ENCODE results near the gene RBM34.
"Not testable (repeated sequence)": the region's sequence is repeated elsewhere in the genome, so short reads cannot be mapped to it uniquely, and the experiment has no call there.

Gene RBM34

GRCh38 chr1:235160957-235161684, at the start of gene RBM34:
TSS of gene RBM34 (minus strand) at chr1:235161250. CDS start at chr1:235161226, 24 bp downstream.
- peaks cover 16% of the 10 kb centered on the region for H3K4me1 ChIP-seq (ENCODE audit: control insufficient read depth, insufficient read depth, low read length)
- H3K9ac ChIP-seq (ENCODE audit: low read length): peak within 1 kb of the TSS; percentile 94

GRCh38 chr1:235207209-235207565, 46.1 kb upstream of the RBM34 start:
- no peaks in the 10 kb centered on the region for H3K36me3 ChIP-seq (ENCODE audit: control insufficient read depth, insufficient read depth, low read length)
- H3K9ac ChIP-seq (ENCODE audit: low read length): no peak overlapping the region
- H3K4me1 ChIP-seq (ENCODE audit: control insufficient read depth, insufficient read depth, low read length): no peaks in the 10 kb centered on the region
- no peaks in the 10 kb centered on the region for H3K27me3 ChIP-seq (ENCODE audit: control insufficient read depth, insufficient read depth, low read length)
- no peak overlapping the region for H3K4me3 ChIP-seq (ENCODE audit: low read length)
- no peaks in the 10 kb centered on the region for H3K9me3 ChIP-seq (ENCODE audit: control insufficient read depth, low read length)

More at GRCh38 chr1:235160957-235161684, at the start of gene RBM34:
- H3K36me3 ChIP-seq (ENCODE audit: control insufficient read depth, insufficient read depth, low read length): peaks cover 8% of the 10 kb centered on the region
- no peaks in the 10 kb centered on the region for H3K27me3 ChIP-seq (ENCODE audit: control insufficient read depth, insufficient read depth, low read length)
- H3K4me3 ChIP-seq (ENCODE audit: low read length): peak within 1 kb of the TSS; percentile 68
- H3K9me3 ChIP-seq (ENCODE audit: control insufficient read depth, low read length): no peaks in the 10 kb centered on the region

- Histone ChIP-seq H3K9ac (ENCODE audit: low read length) (no peak overlapping the region), H3K9me3 (ENCODE audit: control insufficient read depth, low read length) (no peaks in the 10 kb centered on the region), H3K36me3 (ENCODE audit: control insufficient read depth, insufficient read depth, low read length) (no peaks in the 10 kb centered on the region), H3K4me1 (ENCODE audit: control insufficient read depth, insufficient read depth, low read length) (no peaks in the 10 kb centered on the region), H3K27me3 (ENCODE audit: control insufficient read depth, insufficient read depth, low read length) (no peaks in the 10 kb centered on the region), H3K4me3 (ENCODE audit: low read length) (no peak overlapping the region)
These were observed 45.6 kb upstream of the RBM34 start for GRCh38 chr1:235206533-235207208.

- no peaks in the 10 kb centered on the region for H3K9me3 ChIP-seq (ENCODE audit: control insufficient read depth, low read length)
- H3K36me3 ChIP-seq (ENCODE audit: control insufficient read depth, insufficient read depth, low read length): no peaks in the 10 kb centered on the region
- no peak overlapping the region for H3K4me3 ChIP-seq (ENCODE audit: low read length)
- H3K9ac ChIP-seq (ENCODE audit: low read length): no peak overlapping the region
- H3K4me1 ChIP-seq (ENCODE audit: control insufficient read depth, insufficient read depth, low read length): no peaks in the 10 kb centered on the region
- H3K27me3 ChIP-seq (ENCODE audit: control insufficient read depth, insufficient read depth, low read length): no peaks in the 10 kb centered on the region
These were observed 44.6 kb upstream of the RBM34 start for GRCh38 chr1:235205687-235206086.

- no peaks in the 10 kb centered on the region for H3K9me3 ChIP-seq (ENCODE audit: control insufficient read depth, low read length)
- H3K9ac ChIP-seq (ENCODE audit: low read length): no peak overlapping the region
- no peaks in the 10 kb centered on the region for H3K27me3 ChIP-seq (ENCODE audit: control insufficient read depth, insufficient read depth, low read length)
- no peaks in the 10 kb centered on the region for H3K4me1 ChIP-seq (ENCODE audit: control insufficient read depth, insufficient read depth, low read length)
- no peak overlapping the region for H3K4me3 ChIP-seq (ENCODE audit: low read length)
- no peaks in the 10 kb centered on the region for H3K36me3 ChIP-seq (ENCODE audit: control insufficient read depth, insufficient read depth, low read length)
These were observed 42.4 kb upstream of the RBM34 start for GRCh38 chr1:235203428-235203827.

- H3K4me1 ChIP-seq (ENCODE audit: control insufficient read depth, insufficient read depth, low read length); H3K27me3 ChIP-seq (ENCODE audit: control insufficient read depth, insufficient read depth, low read length): not testable (repeated sequence)
These were observed 41.4 kb upstream of the RBM34 start for GRCh38 chr1:235202447-235202846.

GRCh38 chr1:235199441-235199840, 38.4 kb upstream of the RBM34 start:
- Histone ChIP-seq H3K4me3 (ENCODE audit: low read length) (no peak overlapping the region), H3K36me3 (ENCODE audit: control insufficient read depth, insufficient read depth, low read length) (no peaks in the 10 kb centered on the region), H3K9me3 (ENCODE audit: control insufficient read depth, low read length) (no peaks in the 10 kb centered on the region), H3K27me3 (ENCODE audit: control insufficient read depth, insufficient read depth, low read length) (no peaks in the 10 kb centered on the region), H3K4me1 (ENCODE audit: control insufficient read depth, insufficient read depth, low read length) (no peaks in the 10 kb centered on the region), H3K9ac (ENCODE audit: low read length) (no peak overlapping the region)

More at GRCh38 chr1:235202447-235202846, 41.4 kb upstream of the RBM34 start:
- H3K36me3 ChIP-seq (ENCODE audit: control insufficient read depth, insufficient read depth, low read length); H3K9ac ChIP-seq (ENCODE audit: low read length); H3K9me3 ChIP-seq (ENCODE audit: control insufficient read depth, low read length); H3K4me3 ChIP-seq (ENCODE audit: low read length): not testable (repeated sequence)

GRCh38 chr1:235190431-235190830, 29.4 kb upstream of the RBM34 start:
- no peak overlapping the region for H3K9ac ChIP-seq (ENCODE audit: low read length)
- no peak overlapping the region for H3K4me3 ChIP-seq (ENCODE audit: low read length)
- H3K4me1 ChIP-seq (ENCODE audit: control insufficient read depth, insufficient read depth, low read length): no peaks in the 10 kb centered on the region
- no peaks in the 10 kb centered on the region for H3K9me3 ChIP-seq (ENCODE audit: control insufficient read depth, low read length)
- no peaks in the 10 kb centered on the region for H3K36me3 ChIP-seq (ENCODE audit: control insufficient read depth, insufficient read depth, low read length)
- H3K27me3 ChIP-seq (ENCODE audit: control insufficient read depth, insufficient read depth, low read length): no peaks in the 10 kb centered on the region

GRCh38 chr1:235187316-235187715, 26.3 kb upstream of the RBM34 start:
- no peaks in the 10 kb centered on the region for H3K36me3 ChIP-seq (ENCODE audit: control insufficient read depth, insufficient read depth, low read length)
- H3K27me3 ChIP-seq (ENCODE audit: control insufficient read depth, insufficient read depth, low read length): no peaks in the 10 kb centered on the region

GRCh38 chr1:235181561-235182245, 20.7 kb upstream of the RBM34 start:
- Histone ChIP-seq H3K4me1 (ENCODE audit: control insufficient read depth, insufficient read depth, low read length) (no peaks in the 10 kb centered on the region), H3K9me3 (ENCODE audit: control insufficient read depth, low read length) (no peaks in the 10 kb centered on the region), H3K27me3 (ENCODE audit: control insufficient read depth, insufficient read depth, low read length) (no peaks in the 10 kb centered on the region), H3K9ac (ENCODE audit: low read length) (no peak overlapping the region), H3K36me3 (ENCODE audit: control insufficient read depth, insufficient read depth, low read length) (no peaks in the 10 kb centered on the region), H3K4me3 (ENCODE audit: low read length) (no peak overlapping the region)

More at GRCh38 chr1:235187316-235187715, 26.3 kb upstream of the RBM34 start:
- H3K4me3 ChIP-seq (ENCODE audit: low read length): no peak overlapping the region
- no peaks in the 10 kb centered on the region for H3K4me1 ChIP-seq (ENCODE audit: control insufficient read depth, insufficient read depth, low read length)
- H3K9ac ChIP-seq (ENCODE audit: low read length): no peak overlapping the region
- no peaks in the 10 kb centered on the region for H3K9me3 ChIP-seq (ENCODE audit: control insufficient read depth, low read length)

- Histone ChIP-seq H3K4me1 (ENCODE audit: control insufficient read depth, insufficient read depth, low read length) (no peaks in the 10 kb centered on the region), H3K36me3 (ENCODE audit: control insufficient read depth, insufficient read depth, low read length) (no peaks in the 10 kb centered on the region), H3K9ac (ENCODE audit: low read length) (no peak overlapping the region)
These were observed 19.9 kb upstream of the RBM34 start for GRCh38 chr1:235180916-235181460.

GRCh38 chr1:235176486-235176885, 15.4 kb upstream of the RBM34 start:
- no peaks in the 10 kb centered on the region for H3K9me3 ChIP-seq (ENCODE audit: control insufficient read depth, low read length)
- no peak overlapping the region for H3K9ac ChIP-seq (ENCODE audit: low read length)
- no peaks in the 10 kb centered on the region for H3K4me1 ChIP-seq (ENCODE audit: control insufficient read depth, insufficient read depth, low read length)
- no peak overlapping the region for H3K4me3 ChIP-seq (ENCODE audit: low read length)
- no peaks in the 10 kb centered on the region for H3K27me3 ChIP-seq (ENCODE audit: control insufficient read depth, insufficient read depth, low read length)
- H3K36me3 ChIP-seq (ENCODE audit: control insufficient read depth, insufficient read depth, low read length): no peaks in the 10 kb centered on the region

More at GRCh38 chr1:235180916-235181460, 19.9 kb upstream of the RBM34 start:
- Histone ChIP-seq H3K27me3 (ENCODE audit: control insufficient read depth, insufficient read depth, low read length) (no peaks in the 10 kb centered on the region), H3K4me3 (ENCODE audit: low read length) (no peak overlapping the region), H3K9me3 (ENCODE audit: control insufficient read depth, low read length) (no peaks in the 10 kb centered on the region)

All from mucosa of stomach (tissue), 1 donor.